Osteoblast (primary cell): ENCODE measurements around the gene WFDC1. TPM values are rescaled to one million over a fixed set of nuclear protein-coding genes. Genes with fewer than 3 reads are reported as not detected.

ENCODE experiments used
- DNase-seq: peaks from one replicate; pipeline ENCODE4 v3.0.0; 2011; ENCODE audit warnings: low spot score, mixed read lengths; ENCODE audit not compliant: insufficient read length; ENCODE audit errors: missing footprints
- H2AFZ ChIP-seq: 2 replicates; pipeline ENCODE4 v1.6.0; 2011; ENCODE audit warnings: mild to moderate bottlenecking, low read length
- H3K27ac ChIP-seq: 2 replicates; pipeline ENCODE4 v1.5.1; 2011; ENCODE audit warnings: mild to moderate bottlenecking, low read depth, low read length, moderate library complexity
- H3K27me3 ChIP-seq: 2 replicates; pipeline ENCODE4 v1.6.0; 2012; ENCODE audit warnings: mild to moderate bottlenecking, control low read depth, inconsistent platforms, low read length, moderate library complexity; ENCODE audit not compliant: insufficient read depth
- H3K36me3 ChIP-seq: 2 replicates; pipeline ENCODE4 v1.5.1; 2011; ENCODE audit warnings: mild to moderate bottlenecking, low read length, control low read depth, moderate library complexity; ENCODE audit not compliant: insufficient read depth
- H3K4me1 ChIP-seq: 2 replicates; pipeline ENCODE4 v1.5.1; 2011; ENCODE audit warnings: mild to moderate bottlenecking, low read length, control low read depth, moderate library complexity; ENCODE audit not compliant: insufficient read depth
- H3K4me2 ChIP-seq: 2 replicates; pipeline ENCODE4 v1.6.0; 2011; ENCODE audit warnings: mild to moderate bottlenecking, low read length; ENCODE audit not compliant: insufficient read depth
- H3K4me3 ChIP-seq: fragments of 200-600 bp; sonication (generic); 3 replicates; pipeline ENCODE4 v1.5.1; 2012; ENCODE audit warnings: mild to moderate bottlenecking, low read length, inconsistent platforms; ENCODE audit not compliant: insufficient read depth
- H3K79me2 ChIP-seq: 2 replicates; pipeline ENCODE4 v1.6.0; 2012; ENCODE audit warnings: mild to moderate bottlenecking, low read length, control low read depth, inconsistent platforms; ENCODE audit not compliant: insufficient read depth
- H3K9me3 ChIP-seq: 2 replicates; pipeline ENCODE4 v1.5.1; 2011; ENCODE audit warnings: low read depth, low read length, control low read depth
- H4K20me1 ChIP-seq: 2 replicates; pipeline ENCODE4 v1.6.0; 2012; ENCODE audit warnings: mild to moderate bottlenecking, low read length, control low read depth; ENCODE audit not compliant: insufficient read depth
- total RNA-seq: library from RNA; depleted of rRNA; stranded (reverse); fragments of >200 nt; gene quantifications from 2 replicates; pipeline ENCODE4 v1.2.3, GENCODE V29; 2012
- TF ChIP-seq, protein P1 (sequence below): IDR thresholded peaks from 2 replicates; pipeline ENCODE4 v1.5.1; 2011; ENCODE audit warnings: mild to moderate bottlenecking, low read depth, low read length, moderate library complexity; ENCODE audit errors: extremely low read depth

The WFDC1 gene
- total RNA-seq, 1 donor: not detected

DNA sequence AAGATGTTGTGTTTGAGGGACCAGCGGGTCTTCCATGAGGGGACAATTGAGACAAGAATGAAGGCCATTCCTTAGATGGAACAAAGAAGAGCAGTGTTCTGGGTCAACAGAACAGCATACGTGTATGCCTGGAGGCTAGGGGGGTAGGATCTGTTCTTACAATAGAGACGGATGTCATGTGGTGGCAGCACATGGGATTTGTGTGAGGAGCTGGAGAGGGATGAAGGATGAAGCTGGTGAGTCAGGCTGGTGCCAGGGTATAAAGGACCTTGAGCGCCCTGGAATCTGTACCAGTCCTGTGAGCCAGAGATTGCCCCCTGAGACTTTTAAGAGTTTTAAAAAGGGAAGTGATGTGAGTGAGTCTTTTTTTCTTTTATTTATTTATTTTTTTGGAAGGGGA, 22.8 kb upstream of the WFDC1 start:
- H3K27ac ChIP-seq: no peak overlapping the region
- no peak overlapping the region for H3K4me3 ChIP-seq
- H3K79me2 ChIP-seq: no peaks in the 10 kb centered on the region
- no peaks in the 10 kb centered on the region for H3K9me3 ChIP-seq
- H3K4me1 ChIP-seq: no peaks in the 10 kb centered on the region
- peaks cover 15% of the 10 kb centered on the region for H3K27me3 ChIP-seq
- no peaks in the 10 kb centered on the region for H3K36me3 ChIP-seq
- no peak for DNase-seq
- no peak overlapping the region for H3K4me2 ChIP-seq
- no peaks in the 10 kb centered on the region for H4K20me1 ChIP-seq
- TF ChIP-seq, protein P1, sequence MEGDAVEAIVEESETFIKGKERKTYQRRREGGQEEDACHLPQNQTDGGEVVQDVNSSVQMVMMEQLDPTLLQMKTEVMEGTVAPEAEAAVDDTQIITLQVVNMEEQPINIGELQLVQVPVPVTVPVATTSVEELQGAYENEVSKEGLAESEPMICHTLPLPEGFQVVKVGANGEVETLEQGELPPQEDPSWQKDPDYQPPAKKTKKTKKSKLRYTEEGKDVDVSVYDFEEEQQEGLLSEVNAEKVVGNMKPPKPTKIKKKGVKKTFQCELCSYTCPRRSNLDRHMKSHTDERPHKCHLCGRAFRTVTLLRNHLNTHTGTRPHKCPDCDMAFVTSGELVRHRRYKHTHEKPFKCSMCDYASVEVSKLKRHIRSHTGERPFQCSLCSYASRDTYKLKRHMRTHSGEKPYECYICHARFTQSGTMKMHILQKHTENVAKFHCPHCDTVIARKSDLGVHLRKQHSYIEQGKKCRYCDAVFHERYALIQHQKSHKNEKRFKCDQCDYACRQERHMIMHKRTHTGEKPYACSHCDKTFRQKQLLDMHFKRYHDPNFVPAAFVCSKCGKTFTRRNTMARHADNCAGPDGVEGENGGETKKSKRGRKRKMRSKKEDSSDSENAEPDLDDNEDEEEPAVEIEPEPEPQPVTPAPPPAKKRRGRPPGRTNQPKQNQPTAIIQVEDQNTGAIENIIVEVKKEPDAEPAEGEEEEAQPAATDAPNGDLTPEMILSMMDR: no peak
- no peak overlapping the region for H2AFZ ChIP-seq

DNA sequence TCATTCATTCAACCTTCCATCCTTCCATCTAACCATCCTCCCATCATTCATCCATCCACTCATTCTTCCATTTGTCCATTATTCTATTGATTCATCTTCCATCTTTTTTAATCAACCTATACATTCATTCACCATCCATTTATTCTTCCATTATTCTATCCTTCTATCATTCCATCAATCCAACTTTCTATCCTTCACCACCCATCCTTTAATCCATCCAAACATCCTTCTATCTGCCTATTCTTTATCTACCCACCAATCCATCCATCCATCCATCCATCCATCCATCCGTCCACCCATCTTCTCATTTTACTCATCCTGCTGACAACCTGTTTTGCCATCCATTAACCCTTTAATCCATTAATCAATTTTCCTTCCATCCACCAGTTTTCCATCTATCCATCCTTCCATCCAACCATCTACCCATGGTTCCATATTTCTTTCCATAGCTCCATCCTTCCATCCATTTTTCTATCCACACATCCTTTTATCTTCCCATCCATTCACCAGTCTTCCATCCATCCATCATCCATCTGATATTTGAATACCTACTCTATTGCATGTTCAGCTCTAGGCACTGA, 21.8 kb upstream of the WFDC1 start:
- Histone ChIP-seq H4K20me1 (no peaks in the 10 kb centered on the region), H3K79me2 (no peaks in the 10 kb centered on the region), H3K4me3 (no peak overlapping the region), H3K9me3 (no peaks in the 10 kb centered on the region), H3K36me3 (no peaks in the 10 kb centered on the region), H2AFZ (no peak overlapping the region), H3K4me2 (no peak overlapping the region), H3K27me3 (peaks cover 15% of the 10 kb centered on the region), H3K27ac (no peak overlapping the region), H3K4me1 (no peaks in the 10 kb centered on the region)
- TF ChIP-seq, protein P1: no peak
- DNase-seq: no peak

DNA sequence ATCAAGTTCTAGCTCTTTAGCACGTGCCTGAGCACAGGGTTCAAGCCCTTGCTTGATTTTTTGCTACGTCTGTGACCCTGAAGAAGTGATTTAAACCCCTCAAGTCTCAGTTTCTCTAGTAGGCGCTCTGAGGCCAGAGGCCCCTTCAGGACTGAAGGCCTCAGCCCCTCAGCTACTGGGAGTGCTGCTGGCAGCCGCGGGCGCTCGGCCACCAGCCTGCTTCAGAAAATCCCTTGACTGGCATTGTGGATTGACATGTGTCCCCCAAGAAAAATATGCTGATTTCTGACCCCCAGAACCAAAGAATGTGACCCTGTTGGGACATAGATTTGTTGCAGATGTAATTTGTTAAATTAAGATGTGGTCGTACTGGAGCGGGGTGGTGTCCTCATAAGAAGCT, 20.2 kb upstream of the WFDC1 start:
- H3K27me3 ChIP-seq: peaks cover 12% of the 10 kb centered on the region
- no peak overlapping the region for H3K27ac ChIP-seq
- DNase-seq: no peak
- H3K9me3 ChIP-seq: no peaks in the 10 kb centered on the region
- H3K36me3 ChIP-seq: no peaks in the 10 kb centered on the region
- H3K4me3 ChIP-seq: no peak overlapping the region
- H3K79me2 ChIP-seq: no peaks in the 10 kb centered on the region
- H2AFZ ChIP-seq: no peak overlapping the region
- TF ChIP-seq, protein P1: no peak
- no peaks in the 10 kb centered on the region for H3K4me1 ChIP-seq
- H4K20me1 ChIP-seq: no peaks in the 10 kb centered on the region
- no peak overlapping the region for H3K4me2 ChIP-seq

DNA sequence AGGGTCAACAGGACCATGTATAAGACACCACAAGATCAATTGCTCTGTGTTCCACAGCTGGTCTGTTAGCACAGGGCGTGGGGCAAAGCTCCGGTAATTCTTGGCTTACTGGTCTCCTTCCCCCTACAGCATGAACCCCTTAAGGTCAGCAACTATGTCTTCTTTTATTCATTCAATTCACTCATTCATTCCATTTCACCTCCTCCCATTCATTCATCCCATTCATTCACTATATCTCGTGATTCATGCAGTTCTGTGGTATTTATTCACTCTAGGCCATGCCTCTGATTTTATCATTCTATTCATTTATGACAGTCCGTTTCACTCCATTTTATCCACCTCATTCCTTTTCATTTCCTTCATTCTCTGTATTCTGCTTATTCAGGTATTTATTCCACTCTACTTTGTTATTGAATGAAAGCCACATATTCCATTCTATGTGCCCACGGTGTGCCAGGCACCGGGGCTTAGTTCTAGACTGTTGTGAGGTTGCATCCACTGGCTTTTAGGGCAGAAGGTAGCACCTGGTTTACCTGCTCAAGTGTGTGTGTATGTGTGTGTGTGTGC, 19.0 kb upstream of the WFDC1 start:
- Histone ChIP-seq H3K27ac (no peak overlapping the region), H3K36me3 (no peaks in the 10 kb centered on the region), H3K79me2 (no peaks in the 10 kb centered on the region), H3K4me1 (no peaks in the 10 kb centered on the region), H3K4me2 (no peak overlapping the region), H3K27me3 (peaks cover 12% of the 10 kb centered on the region), H3K4me3 (no peak overlapping the region), H4K20me1 (no peaks in the 10 kb centered on the region), H3K9me3 (no peaks in the 10 kb centered on the region), H2AFZ (no peak overlapping the region)
- TF ChIP-seq, protein P1: no peak
- no peak for DNase-seq
